22Rv1 (cell line): Measurements from ENCODE around the gene UBAP2.

Experiments used
- ZFX ChIP-seq: fragments of 450-650 bp; IDR thresholded peaks from 2 replicates; pipeline ENCODE4 v1.6.1; 2017; ENCODE audit warnings: antibody characterized with exemption, borderline replicate concordance
- TF ChIP-seq, protein P1 (sequence below): fragments of 450-650 bp; IDR thresholded peaks from 2 replicates; pipeline ENCODE4 v1.5.1; 2017; ENCODE audit warnings: mild to moderate bottlenecking

DNA sequence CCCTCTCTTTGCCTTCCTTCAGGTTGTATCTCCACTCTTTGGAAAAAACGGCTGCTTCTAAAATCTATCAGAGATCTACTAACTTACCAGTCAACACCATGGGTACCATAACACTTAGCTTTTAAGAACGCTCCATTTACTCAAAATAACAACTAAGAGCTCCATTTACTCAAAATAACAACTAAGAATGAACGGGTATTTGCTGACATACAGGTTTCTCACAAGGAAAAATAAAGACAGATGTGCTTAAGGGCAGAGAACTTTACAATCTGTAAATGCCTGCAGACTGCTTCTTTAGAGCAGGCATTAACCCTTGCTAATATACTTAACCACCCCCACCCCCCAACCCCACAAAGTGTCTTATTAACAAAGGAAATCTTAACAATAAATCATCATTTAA lies 2.8 kb downstream of the UBAP2 start:
- TF ChIP-seq, protein P1, sequence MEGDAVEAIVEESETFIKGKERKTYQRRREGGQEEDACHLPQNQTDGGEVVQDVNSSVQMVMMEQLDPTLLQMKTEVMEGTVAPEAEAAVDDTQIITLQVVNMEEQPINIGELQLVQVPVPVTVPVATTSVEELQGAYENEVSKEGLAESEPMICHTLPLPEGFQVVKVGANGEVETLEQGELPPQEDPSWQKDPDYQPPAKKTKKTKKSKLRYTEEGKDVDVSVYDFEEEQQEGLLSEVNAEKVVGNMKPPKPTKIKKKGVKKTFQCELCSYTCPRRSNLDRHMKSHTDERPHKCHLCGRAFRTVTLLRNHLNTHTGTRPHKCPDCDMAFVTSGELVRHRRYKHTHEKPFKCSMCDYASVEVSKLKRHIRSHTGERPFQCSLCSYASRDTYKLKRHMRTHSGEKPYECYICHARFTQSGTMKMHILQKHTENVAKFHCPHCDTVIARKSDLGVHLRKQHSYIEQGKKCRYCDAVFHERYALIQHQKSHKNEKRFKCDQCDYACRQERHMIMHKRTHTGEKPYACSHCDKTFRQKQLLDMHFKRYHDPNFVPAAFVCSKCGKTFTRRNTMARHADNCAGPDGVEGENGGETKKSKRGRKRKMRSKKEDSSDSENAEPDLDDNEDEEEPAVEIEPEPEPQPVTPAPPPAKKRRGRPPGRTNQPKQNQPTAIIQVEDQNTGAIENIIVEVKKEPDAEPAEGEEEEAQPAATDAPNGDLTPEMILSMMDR: no peak
- no peak for TF ChIP-seq ZFX
